Measurements from ENCODE around the gene NAP1L4. TPM values are rescaled to one million over a fixed set of nuclear protein-coding genes. Genes with fewer than 3 reads are reported as not detected.

The NAP1L4 gene
- total and polyA plus RNA-seq, 2 of the 8 experiments (the other 6 are each of a cell fraction or from before 2014, with no cell fraction given): 75.8 to 194 TPM

DNA sequence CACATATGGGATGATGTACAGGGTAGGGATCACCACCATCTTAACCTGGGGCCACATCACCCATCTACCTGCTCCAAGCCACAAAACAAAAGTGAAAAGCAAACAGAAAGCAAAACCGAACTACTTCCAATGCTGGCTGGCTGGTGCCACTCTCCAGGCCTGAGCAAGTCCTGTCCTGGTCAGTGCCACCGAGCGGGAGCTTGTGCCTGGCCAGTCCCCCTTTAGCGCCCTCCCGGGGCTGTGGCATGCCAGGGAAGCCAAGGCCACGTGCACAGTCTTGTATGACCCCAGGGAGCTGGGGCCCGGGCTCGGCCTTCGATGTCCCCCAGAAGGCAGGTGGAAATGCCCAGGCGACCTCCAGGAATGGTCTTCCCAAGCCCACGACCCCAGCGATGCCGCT is 17.9 kb upstream of the NAP1L4 start (continued):
- no peak for TF ChIP-seq SIN3A (conservative IDR thresholded peaks at IDR 0.05 in 1 of 2, IDR thresholded peaks at IDR 0.05 in 1 of 2; ENCODE audit: low read depth in 1 of 2, low read length in 2 of 2)
- no peak for TF ChIP-seq BRCA1 (IDR thresholded peaks at IDR 0.05; ENCODE audit: low read depth, low read length)
- no peak for TF ChIP-seq CEBPB (IDR thresholded peaks at IDR 0.05; ENCODE audit: low read depth, low read length)
- TF ChIP-seq SP4 (IDR thresholded peaks at IDR 0.05; ENCODE audit: low read length): no peak
- TF ChIP-seq RNF2 (IDR thresholded peaks at IDR 0.05; ENCODE audit: borderline replicate concordance, low read depth, low read length, missing control alignments, poor library complexity, severe bottlenecking): no peak

Measured in H1 (cell line).